Endothelial cell of umbilical vein (primary cell): ENCODE data around the gene USP30. TPM values are rescaled to one million over a fixed set of nuclear protein-coding genes. Genes with fewer than 3 reads are reported as not detected.

Source experiments
- BruUV-seq: library from RNA; stranded (reverse); fragments of 400-500 nt; replicated peaks from 2 replicates; lab custom pipeline; 2021; lab: Mats Ljungman, UMichigan
- CTCF ChIA-PET: fragments of 300-600, 350-600 bp; sonication (Branson Sonifier 250); formaldehyde crosslinking; loops from one replicate; lab custom pipeline; 2021; ENCODE audit warnings: antibody characterized with exemption, inconsistent platforms; lab: Charles Lee
- POLR2A ChIA-PET: fragments of 300-600, 350-600 bp; sonication (Branson Sonifier 250); formaldehyde crosslinking; loops from one replicate; lab custom pipeline; 2021; ENCODE audit warnings: antibody characterized with exemption, inconsistent platforms; lab: Charles Lee
- DNase-seq: peaks from one replicate; pipeline ENCODE4 v3.0.0-alpha.2; 2011; ENCODE audit warnings: low read depth, low spot score
- FAIRE-seq: peaks from 2 replicates; lab custom pipeline; 2011; peaks lifted over from hg19 to GRCh38; lab: Jason Lieb, UNC
- H2AFZ ChIP-seq: 2 replicates; pipeline ENCODE4 v1.6.0; 2012; ENCODE audit warnings: low read depth, low read length, control low read depth, inconsistent platforms
- H3K27ac ChIP-seq: 2 replicates; pipeline ENCODE4 v1.5.1; 2011; ENCODE audit warnings: low read depth, mild to moderate bottlenecking, control low read depth, low read length, moderate library complexity; ENCODE audit not compliant: insufficient read depth
- H3K27me3 ChIP-seq, 2 experiments: 2 replicates each; pipeline versions ENCODE4 v1.6.0 to v1.6.1; 2011; ENCODE audit warnings: low read length in 2 of 2, mixed read lengths in 1 of 2; ENCODE audit not compliant: control insufficient read depth in 2 of 2, insufficient read depth in 2 of 2
- H3K36me3 ChIP-seq, 2 experiments: 2 replicates in 1 of 2; 3 replicates in 1 of 2; pipeline ENCODE4 v1.5.1; 2011; ENCODE audit warnings: low read length in 2 of 2, mild to moderate bottlenecking in 1 of 2, moderate library complexity in 1 of 2; ENCODE audit not compliant: control insufficient read depth in 2 of 2, insufficient read depth in 2 of 2; ENCODE audit errors: extremely low read depth in 1 of 2
- H3K4me1 ChIP-seq: 3 replicates; pipeline ENCODE4 v1.5.1; 2011; ENCODE audit warnings: mild to moderate bottlenecking, low read length; ENCODE audit not compliant: control insufficient read depth, insufficient read depth; ENCODE audit errors: extremely low read depth
- H3K4me2 ChIP-seq: 2 replicates; pipeline ENCODE4 v1.6.1; 2011; ENCODE audit warnings: low read length, control low read depth, mixed read lengths; ENCODE audit not compliant: insufficient read depth
- H3K4me3 ChIP-seq, 3 experiments: fragments of 200-600 bp in 1 of 3; sonication (generic), shearing (Covaris generic) in 1 of 3; replicated peaks in 1 of 3; 2 replicates each; pipeline ENCODE4 v1.5.1; 2011 to 2016; ENCODE audit warnings: control low read depth in 3 of 3, low read length in 3 of 3, mild to moderate bottlenecking in 2 of 3, inconsistent platforms in 1 of 3, low read depth in 1 of 3, moderate library complexity in 1 of 3; ENCODE audit not compliant: insufficient read depth in 1 of 3
- H3K79me2 ChIP-seq: 2 replicates; pipeline ENCODE4 v1.6.0; 2012; ENCODE audit warnings: low read length, inconsistent platforms; ENCODE audit not compliant: control insufficient read depth, insufficient read depth
- H3K9ac ChIP-seq: replicated peaks from 2 replicates; pipeline ENCODE3; 2011; ENCODE audit warnings: low read length, control low read depth; ENCODE audit not compliant: insufficient read depth; ENCODE audit errors: extremely low read depth
- H3K9me1 ChIP-seq: replicated peaks from 3 replicates; pipeline ENCODE4 v1.6.0; 2011; ENCODE audit warnings: mild to moderate bottlenecking, low read length; ENCODE audit not compliant: control insufficient read depth, insufficient read depth; ENCODE audit errors: extremely low read depth
- H3K9me3 ChIP-seq: replicated peaks from 2 replicates; pipeline ENCODE4 v1.5.1; 2012; ENCODE audit warnings: low read length, inconsistent platforms; ENCODE audit not compliant: control insufficient read depth, insufficient read depth
- H4K20me1 ChIP-seq: replicated peaks from 2 replicates; pipeline ENCODE3; 2011; ENCODE audit warnings: mild to moderate bottlenecking, low read length; ENCODE audit not compliant: control insufficient read depth, insufficient read depth; ENCODE audit errors: extremely low read depth
- EZH2 ChIP-seq: IDR thresholded peaks from 2 replicates; pipeline ENCODE4 v1.6.1; 2012; ENCODE audit warnings: borderline replicate concordance, low read depth, mild to moderate bottlenecking, moderate library complexity, low read length, inconsistent platforms; ENCODE audit not compliant: severe bottlenecking
- FOS ChIP-seq: IDR thresholded peaks from 2 replicates; pipeline ENCODE4 v1.6.1; 2011; ENCODE audit warnings: mild to moderate bottlenecking, low read length, moderate library complexity, borderline replicate concordance; ENCODE audit not compliant: insufficient read depth
- GATA2 ChIP-seq: IDR thresholded peaks from 2 replicates; pipeline ENCODE4 v1.7.0; 2011; ENCODE audit warnings: low read depth, mild to moderate bottlenecking, moderate library complexity, mixed read lengths, low read length; ENCODE audit not compliant: insufficient read length, insufficient read depth
- JUN ChIP-seq: IDR thresholded peaks from 2 replicates; pipeline ENCODE4 v1.6.1; 2011; ENCODE audit warnings: borderline replicate concordance, low read depth; ENCODE audit not compliant: insufficient read length, insufficient read depth
- MYC ChIP-seq: IDR thresholded peaks from one replicate; pipeline ENCODE4 v1.6.1; 2011; ENCODE audit warnings: mild to moderate bottlenecking, low read depth, low read length
- POLR2A ChIP-seq: IDR thresholded peaks from 2 replicates; pipeline ENCODE4 v1.6.1; 2012; ENCODE audit warnings: low read depth, mild to moderate bottlenecking, control low read depth, low read length
- POLR2AphosphoS5 ChIP-seq: IDR thresholded peaks from 2 replicates; pipeline ENCODE4 v1.6.1; 2012; ENCODE audit warnings: low read depth, mild to moderate bottlenecking, control low read depth, low read length, moderate library complexity; ENCODE audit not compliant: insufficient read depth
- dilution Hi-C: fragments of 300-500 bp; cut with MboI; formaldehyde crosslinking; loops from one replicate; pipeline ENCODE4 v1.15.0; 2019; ENCODE audit warnings: low sequenced_read_pairs; ENCODE audit not compliant: extremely low pct_ligation_motif_present
- intact Hi-C: fragments of 100-400 bp; cut with micrococcal nuclease; formaldehyde crosslinking; loops from one replicate; pipeline ENCODE4 v1.10.0; 2022
- polyA plus RNA-seq, 4 experiments: library from polyadenylated mRNA; depleted of rRNA in 3 of 4; stranded (reverse) in 3 of 4; unstranded in 1 of 4; fragments of >200 nt; gene quantifications; 2 replicates each; pipeline versions ENCODE4 v1.2.1 to v1.2.3, GENCODE V29; 2011 to 2012; ENCODE audit warnings: missing spikeins in 1 of 4
- total RNA-seq: library from RNA; stranded (reverse); gene quantifications from 2 replicates; pipeline ENCODE4 v1.2.3, GENCODE V29; 2021
- TF ChIP-seq, protein P1 (sequence below): IDR thresholded peaks from 2 replicates; pipeline ENCODE4 v1.6.1; 2011; ENCODE audit not compliant: insufficient read depth, insufficient read length
- TF ChIP-seq, protein P2 (sequence below), 2 donors: IDR thresholded peaks; 1 replicate in 1 of 2; 2 replicates in 1 of 2; pipeline ENCODE4 v1.5.1; 2011; ENCODE audit warnings: low read length in 2 of 2, mild to moderate bottlenecking in 2 of 2, moderate library complexity in 2 of 2, control low read depth in 1 of 2, inconsistent platforms in 1 of 2, low read depth in 1 of 2; ENCODE audit not compliant: insufficient read depth in 1 of 2; ENCODE audit errors: extremely low read depth in 1 of 2

USP30 gene
- total and polyA plus RNA-seq, 2 donors (not counting 3 experiments of a cell fraction or from before 2014, with no cell fraction given): 14.2 to 24.3 TPM

DNA sequence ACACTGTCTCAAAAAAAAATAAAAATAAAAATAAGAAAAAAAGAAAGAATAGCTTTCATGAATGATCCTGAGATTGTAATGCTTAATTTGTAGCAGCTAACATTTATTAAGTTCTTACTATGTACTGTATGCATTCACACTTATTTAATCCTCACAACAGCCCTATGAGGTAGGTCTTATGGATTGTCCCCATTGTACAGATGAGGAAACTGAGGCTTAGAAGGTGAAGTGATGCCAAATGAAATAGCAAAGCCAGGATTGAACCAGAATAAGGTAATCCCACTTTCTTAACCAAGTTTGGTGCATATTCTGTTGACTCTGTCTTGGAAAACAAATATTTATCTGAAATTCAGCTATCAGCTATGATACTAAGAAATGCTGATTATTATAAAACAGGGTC, 2.1 kb downstream of the USP30 start:
- Histone ChIP-seq H3K9ac (no peak overlapping the region), H3K27ac (no peak overlapping the region), H3K9me3 (no peaks in the 10 kb centered on the region), H3K27me3 (no peaks in the 10 kb centered on the region), H3K79me2 (no peaks in the 10 kb centered on the region), H3K4me3 (no peak overlapping the region), H3K9me1 (no peaks in the 10 kb centered on the region), H3K4me1 (peaks cover 10% of the 10 kb centered on the region), H4K20me1 (no peaks in the 10 kb centered on the region), H3K4me2 (no peak overlapping the region), H2AFZ (no peak overlapping the region), H3K36me3 (peaks cover 0 to 4% of the 10 kb centered on the region in 2 experiments)
- dilution Hi-C loops: no loop called here
- intact Hi-C loops: no loop called here
- no TSS peak for BruUV-seq
- POLR2A ChIA-PET: no interaction called here
- TF ChIP-seq, protein P1, sequence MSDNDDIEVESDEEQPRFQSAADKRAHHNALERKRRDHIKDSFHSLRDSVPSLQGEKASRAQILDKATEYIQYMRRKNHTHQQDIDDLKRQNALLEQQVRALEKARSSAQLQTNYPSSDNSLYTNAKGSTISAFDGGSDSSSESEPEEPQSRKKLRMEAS: no peak
- TF ChIP-seq, protein P2, sequence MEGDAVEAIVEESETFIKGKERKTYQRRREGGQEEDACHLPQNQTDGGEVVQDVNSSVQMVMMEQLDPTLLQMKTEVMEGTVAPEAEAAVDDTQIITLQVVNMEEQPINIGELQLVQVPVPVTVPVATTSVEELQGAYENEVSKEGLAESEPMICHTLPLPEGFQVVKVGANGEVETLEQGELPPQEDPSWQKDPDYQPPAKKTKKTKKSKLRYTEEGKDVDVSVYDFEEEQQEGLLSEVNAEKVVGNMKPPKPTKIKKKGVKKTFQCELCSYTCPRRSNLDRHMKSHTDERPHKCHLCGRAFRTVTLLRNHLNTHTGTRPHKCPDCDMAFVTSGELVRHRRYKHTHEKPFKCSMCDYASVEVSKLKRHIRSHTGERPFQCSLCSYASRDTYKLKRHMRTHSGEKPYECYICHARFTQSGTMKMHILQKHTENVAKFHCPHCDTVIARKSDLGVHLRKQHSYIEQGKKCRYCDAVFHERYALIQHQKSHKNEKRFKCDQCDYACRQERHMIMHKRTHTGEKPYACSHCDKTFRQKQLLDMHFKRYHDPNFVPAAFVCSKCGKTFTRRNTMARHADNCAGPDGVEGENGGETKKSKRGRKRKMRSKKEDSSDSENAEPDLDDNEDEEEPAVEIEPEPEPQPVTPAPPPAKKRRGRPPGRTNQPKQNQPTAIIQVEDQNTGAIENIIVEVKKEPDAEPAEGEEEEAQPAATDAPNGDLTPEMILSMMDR (IDR thresholded peaks at IDR 0.05; ENCODE audit: extremely low read depth in 1 of 2, insufficient read depth in 1 of 2, low read depth in 1 of 2, low read length in 2 of 2): no peak
- TF ChIP-seq POLR2A (no peak), JUN (no peak), FOS (no peak), POLR2AphosphoS5 (no peak), MYC (no peak), GATA2 (no peak), EZH2 (no peak)
- CTCF ChIA-PET: interaction anchor here (1.0 to 1.2 kb wide), 2 partner anchors 58 to 489 kb away, joined by 3 read pairs; no protein-coding TSS in a partner anchor
- DNase-seq (no peak), FAIRE-seq (no peak)
